Measurements from ENCODE around the gene ARFIP1. TPM values are rescaled to one million over a fixed set of nuclear protein-coding genes. Genes with fewer than 3 reads are reported as not detected.
"Not testable (repeated sequence)": the region's sequence is repeated elsewhere in the genome, so short reads cannot be mapped to it uniquely, and the experiment has no call there.

The ARFIP1 gene
- total RNA-seq, 3 donors from 2014 or later: 9.8 to 11.7 (median 10.7) TPM

GRCh38 chr4:152848508-152848907 lies 68.8 kb downstream of the ARFIP1 start:
- Mint-ChIP-seq H3K4me3 (no peak overlapping the region), H3K4me1 (ENCODE audit: low read depth) (peaks cover 22% of the 10 kb centered on the region), H3K27me3 (ENCODE audit: low read depth) (no peaks in the 10 kb centered on the region), H3K36me3 (ENCODE audit: insufficient read depth) (peaks cover 10% of the 10 kb centered on the region), H3K9me3 (peaks cover 10% of the 10 kb centered on the region)
- DNase-seq (no peak), ATAC-seq (no peak)

- no peaks in the 10 kb centered on the region for H3K27me3 Mint-ChIP-seq (ENCODE audit: low read depth)
- DNase-seq: no peak
These were observed 69.6 kb downstream of the ARFIP1 start for GRCh38 chr4:152849350-152849749.

GRCh38 chr4:152850377-152850776 lies 70.6 kb downstream of the ARFIP1 start:
- ATAC-seq: peak; percentile 35 to 37
- peaks cover 22% of the 10 kb centered on the region for H3K4me1 Mint-ChIP-seq (ENCODE audit: low read depth)
- H3K4me3 Mint-ChIP-seq: no peak overlapping the region
- peak; percentile 14 for DNase-seq
- H3K27me3 Mint-ChIP-seq (ENCODE audit: low read depth): no peaks in the 10 kb centered on the region
- peaks cover 16% of the 10 kb centered on the region for H3K36me3 Mint-ChIP-seq (ENCODE audit: insufficient read depth)
- H3K9me3 Mint-ChIP-seq: peaks cover 18% of the 10 kb centered on the region

More at GRCh38 chr4:152849350-152849749, 69.6 kb downstream of the ARFIP1 start:
- no peak for ATAC-seq
- peaks cover 22% of the 10 kb centered on the region for H3K4me1 Mint-ChIP-seq (ENCODE audit: low read depth)
- peaks cover 16% of the 10 kb centered on the region for H3K9me3 Mint-ChIP-seq
- H3K4me3 Mint-ChIP-seq: no peak overlapping the region
- peaks cover 14% of the 10 kb centered on the region for H3K36me3 Mint-ChIP-seq (ENCODE audit: insufficient read depth)

GRCh38 chr4:152851226-152851625 lies 71.5 kb downstream of the ARFIP1 start:
- no peak for DNase-seq
- H3K9me3 Mint-ChIP-seq: peaks cover 18% of the 10 kb centered on the region

GRCh38 chr4:152853293-152853692 lies 73.5 kb downstream of the ARFIP1 start:
- DNase-seq: no peak
- Mint-ChIP-seq H3K27me3 (ENCODE audit: low read depth) (no peaks in the 10 kb centered on the region), H3K36me3 (ENCODE audit: insufficient read depth) (peaks cover 19% of the 10 kb centered on the region), H3K4me3 (no peak overlapping the region), H3K4me1 (ENCODE audit: low read depth) (peaks cover 19% of the 10 kb centered on the region), H3K9me3 (peaks cover 18% of the 10 kb centered on the region)
- ATAC-seq: no peak

More at GRCh38 chr4:152851226-152851625, 71.5 kb downstream of the ARFIP1 start:
- ATAC-seq: no peak
- Mint-ChIP-seq H3K27me3 (ENCODE audit: low read depth) (no peaks in the 10 kb centered on the region), H3K36me3 (ENCODE audit: insufficient read depth) (peaks cover 19% of the 10 kb centered on the region), H3K4me3 (no peak overlapping the region), H3K4me1 (ENCODE audit: low read depth) (peaks cover 22% of the 10 kb centered on the region)

- not testable (repeated sequence) for H3K27me3 Mint-ChIP-seq (ENCODE audit: low read depth); H3K4me3 Mint-ChIP-seq; ATAC-seq; DNase-seq
- Mint-ChIP-seq H3K36me3 (ENCODE audit: insufficient read depth) (peaks cover 19% of the 10 kb centered on the region), H3K4me1 (ENCODE audit: low read depth) (peaks cover 19% of the 10 kb centered on the region), H3K9me3 (peaks cover 18% of the 10 kb centered on the region)
These were observed 74.3 kb downstream of the ARFIP1 start for GRCh38 chr4:152854016-152854415.

- no peaks in the 10 kb centered on the region for H3K27me3 Mint-ChIP-seq (ENCODE audit: low read depth)
- peaks cover 21% of the 10 kb centered on the region for H3K36me3 Mint-ChIP-seq (ENCODE audit: insufficient read depth)
- no peaks in the 10 kb centered on the region for H3K4me1 Mint-ChIP-seq (ENCODE audit: low read depth)
- no peak for DNase-seq
- H3K4me3 Mint-ChIP-seq: no peak overlapping the region
- ATAC-seq: no peak
- H3K9me3 Mint-ChIP-seq: peaks cover 18% of the 10 kb centered on the region
These were observed 77.2 kb downstream of the ARFIP1 start for GRCh38 chr4:152856960-152857359.

- ATAC-seq (no peak), DNase-seq (no peak)
- no peaks in the 10 kb centered on the region for H3K27me3 Mint-ChIP-seq (ENCODE audit: low read depth)
- H3K4me1 Mint-ChIP-seq (ENCODE audit: low read depth): no peaks in the 10 kb centered on the region
- H3K4me3 Mint-ChIP-seq: no peak overlapping the region
- peaks cover 6% of the 10 kb centered on the region for H3K9me3 Mint-ChIP-seq
- H3K36me3 Mint-ChIP-seq (ENCODE audit: insufficient read depth): peaks cover 17% of the 10 kb centered on the region
These were observed 79.2 kb downstream of the ARFIP1 start for GRCh38 chr4:152858934-152859333.

GRCh38 chr4:152860046-152860445 lies 80.3 kb downstream of the ARFIP1 start:
- Mint-ChIP-seq H3K9me3 (no peaks in the 10 kb centered on the region), H3K36me3 (ENCODE audit: insufficient read depth) (peaks cover 17% of the 10 kb centered on the region)

GRCh38 chr4:152862608-152863007 lies 82.9 kb downstream of the ARFIP1 start:
- DNase-seq: no peak
- Mint-ChIP-seq H3K4me3 (no peak overlapping the region), H3K27me3 (ENCODE audit: low read depth) (no peaks in the 10 kb centered on the region), H3K36me3 (ENCODE audit: insufficient read depth) (peaks cover 18% of the 10 kb centered on the region), H3K4me1 (ENCODE audit: low read depth) (no peaks in the 10 kb centered on the region), H3K9me3 (no peaks in the 10 kb centered on the region)
- ATAC-seq: no peak

More at GRCh38 chr4:152860046-152860445, 80.3 kb downstream of the ARFIP1 start:
- ATAC-seq (no peak), DNase-seq (no peak)
- Mint-ChIP-seq H3K27me3 (ENCODE audit: low read depth) (no peaks in the 10 kb centered on the region), H3K4me3 (no peak overlapping the region), H3K4me1 (ENCODE audit: low read depth) (no peaks in the 10 kb centered on the region)

- no peaks in the 10 kb centered on the region for H3K27me3 Mint-ChIP-seq (ENCODE audit: low read depth)
- DNase-seq (no peak), ATAC-seq (no peak)
- H3K36me3 Mint-ChIP-seq (ENCODE audit: insufficient read depth): peaks cover 21% of the 10 kb centered on the region
- H3K4me3 Mint-ChIP-seq: no peak overlapping the region
- no peaks in the 10 kb centered on the region for H3K9me3 Mint-ChIP-seq
- no peaks in the 10 kb centered on the region for H3K4me1 Mint-ChIP-seq (ENCODE audit: low read depth)
These were observed 84.6 kb downstream of the ARFIP1 start for GRCh38 chr4:152864361-152864760.

- not testable (repeated sequence) for DNase-seq; H3K4me3 Mint-ChIP-seq; H3K4me1 Mint-ChIP-seq (ENCODE audit: low read depth); H3K27me3 Mint-ChIP-seq (ENCODE audit: low read depth); H3K9me3 Mint-ChIP-seq; ATAC-seq
- H3K36me3 Mint-ChIP-seq (ENCODE audit: insufficient read depth): peaks cover 20% of the 10 kb centered on the region
These were observed 86.8 kb downstream of the ARFIP1 start for GRCh38 chr4:152866432-152866993.

- no peaks in the 10 kb centered on the region for H3K4me1 Mint-ChIP-seq (ENCODE audit: low read depth)
- no peaks in the 10 kb centered on the region for H3K27me3 Mint-ChIP-seq (ENCODE audit: low read depth)
- no peak for DNase-seq
- H3K36me3 Mint-ChIP-seq (ENCODE audit: insufficient read depth): peaks cover 25% of the 10 kb centered on the region
- ATAC-seq: no peak
- H3K9me3 Mint-ChIP-seq: no peaks in the 10 kb centered on the region
- H3K4me3 Mint-ChIP-seq: no peak overlapping the region
These were observed 90.9 kb downstream of the ARFIP1 start for GRCh38 chr4:152870606-152871005.

- DNase-seq (no peak), ATAC-seq (no peak)
- Mint-ChIP-seq H3K9me3 (peaks cover 8% of the 10 kb centered on the region), H3K27me3 (ENCODE audit: low read depth) (no peaks in the 10 kb centered on the region), H3K4me1 (ENCODE audit: low read depth) (no peaks in the 10 kb centered on the region), H3K4me3 (no peak overlapping the region), H3K36me3 (ENCODE audit: insufficient read depth) (peaks cover 42% of the 10 kb centered on the region)
These were observed 95.5 kb downstream of the ARFIP1 start for GRCh38 chr4:152875261-152875660.

- no peak overlapping the region for H3K4me3 Mint-ChIP-seq
- DNase-seq (no peak), ATAC-seq (no peak)
- peaks cover 44% of the 10 kb centered on the region for H3K36me3 Mint-ChIP-seq (ENCODE audit: insufficient read depth)
- peaks cover 8% of the 10 kb centered on the region for H3K9me3 Mint-ChIP-seq
- H3K4me1 Mint-ChIP-seq (ENCODE audit: low read depth): no peaks in the 10 kb centered on the region
- no peaks in the 10 kb centered on the region for H3K27me3 Mint-ChIP-seq (ENCODE audit: low read depth)
These were observed 98.1 kb downstream of the ARFIP1 start for GRCh38 chr4:152877868-152878267.
